ENCODE data around the gene ARL15.

GRCh38 chr5:54084696-54085095 is 225.7 kb downstream of the ARL15 start:
- TF ChIP-seq, protein P1, sequence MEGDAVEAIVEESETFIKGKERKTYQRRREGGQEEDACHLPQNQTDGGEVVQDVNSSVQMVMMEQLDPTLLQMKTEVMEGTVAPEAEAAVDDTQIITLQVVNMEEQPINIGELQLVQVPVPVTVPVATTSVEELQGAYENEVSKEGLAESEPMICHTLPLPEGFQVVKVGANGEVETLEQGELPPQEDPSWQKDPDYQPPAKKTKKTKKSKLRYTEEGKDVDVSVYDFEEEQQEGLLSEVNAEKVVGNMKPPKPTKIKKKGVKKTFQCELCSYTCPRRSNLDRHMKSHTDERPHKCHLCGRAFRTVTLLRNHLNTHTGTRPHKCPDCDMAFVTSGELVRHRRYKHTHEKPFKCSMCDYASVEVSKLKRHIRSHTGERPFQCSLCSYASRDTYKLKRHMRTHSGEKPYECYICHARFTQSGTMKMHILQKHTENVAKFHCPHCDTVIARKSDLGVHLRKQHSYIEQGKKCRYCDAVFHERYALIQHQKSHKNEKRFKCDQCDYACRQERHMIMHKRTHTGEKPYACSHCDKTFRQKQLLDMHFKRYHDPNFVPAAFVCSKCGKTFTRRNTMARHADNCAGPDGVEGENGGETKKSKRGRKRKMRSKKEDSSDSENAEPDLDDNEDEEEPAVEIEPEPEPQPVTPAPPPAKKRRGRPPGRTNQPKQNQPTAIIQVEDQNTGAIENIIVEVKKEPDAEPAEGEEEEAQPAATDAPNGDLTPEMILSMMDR (IDR thresholded peaks at IDR 0.05) = no peak
- no peak for TF ChIP-seq POLR2A (IDR thresholded peaks at IDR 0.05)

Data from esophagus squamous epithelium (tissue), 4 donors.